ENCODE data around the gene ADCY6.

- TF ChIP-seq FOXM1 (IDR thresholded peaks at IDR 0.05; ENCODE audit: borderline replicate concordance, low read depth) (no peak), REST (IDR thresholded peaks at IDR 0.05; ENCODE audit: low read depth) (no peak), EP300 (IDR thresholded peaks at IDR 0.05; ENCODE audit: borderline replicate concordance) (no peak), YY1 (IDR thresholded peaks at IDR 0.05; ENCODE audit: low read depth) (0 out of 2 replicates have a peak, but pooled peaks have one; percentile 40), CEBPB (IDR thresholded peaks at IDR 0.05) (no peak), RAD21 (IDR thresholded peaks at IDR 0.05; ENCODE audit: low read depth) (peak; percentile 48; the same call in 1 of the 2 replicates), USF1 (IDR thresholded peaks at IDR 0.05) (no peak), EGR1 (IDR thresholded peaks at IDR 0.05) (0 out of 2 replicates have a peak, but pooled peaks have one; percentile 10), TCF12 (IDR thresholded peaks at IDR 0.05; ENCODE audit: low read depth) (peak; percentile 63; the same call in 1 of the 2 replicates), ZBTB7A (IDR thresholded peaks at IDR 0.05; ENCODE audit: low read depth) (peak; percentile 97), NFIC (IDR thresholded peaks at IDR 0.05) (no peak), TAF1 (IDR thresholded peaks at IDR 0.05; ENCODE audit: low read depth) (peak; percentile 33; the same call in 1 of the 2 replicates)
- TF ChIP-seq, protein P1, sequence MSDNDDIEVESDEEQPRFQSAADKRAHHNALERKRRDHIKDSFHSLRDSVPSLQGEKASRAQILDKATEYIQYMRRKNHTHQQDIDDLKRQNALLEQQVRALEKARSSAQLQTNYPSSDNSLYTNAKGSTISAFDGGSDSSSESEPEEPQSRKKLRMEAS (IDR thresholded peaks at IDR 0.05), result peak; percentile 70
Measured at GRCh38 chr12:48814262-48815125, 25.6 kb upstream of the ADCY6 start.
